H1 (cell line): ENCODE measurements around the gene BBLN.

Experiments used
- CEBPB ChIP-seq: IDR thresholded peaks from 2 replicates; pipeline ENCODE4 v1.6.1; 2012; ENCODE audit warnings: low read depth, low read length
- CTCF ChIP-seq, 3 experiments: IDR thresholded peaks; 1 replicate in 2 of 3; 2 replicates in 1 of 3; pipeline versions ENCODE4 v1.5.1 to v1.6.1; 2011; ENCODE audit warnings: low read length in 3 of 3, mild to moderate bottlenecking in 3 of 3, inconsistent platforms in 2 of 3, low read depth in 1 of 3, moderate library complexity in 1 of 3; ENCODE audit not compliant: insufficient read depth in 1 of 3; ENCODE audit errors: control extremely low read depth in 1 of 3
- JUN ChIP-seq: IDR thresholded peaks from 2 replicates; pipeline ENCODE4 v1.6.1; 2011; ENCODE audit warnings: low read depth, mild to moderate bottlenecking, improper control_type of control experiment, low read length
- NRF1 ChIP-seq: IDR thresholded peaks from 2 replicates; pipeline ENCODE4 v1.6.1; 2011; ENCODE audit warnings: mild to moderate bottlenecking, low read depth, low read length, improper control_type of control experiment
- ZNF274 ChIP-seq: IDR thresholded peaks from 2 replicates; pipeline ENCODE4 v1.7.0; 2012; ENCODE audit warnings: low read length, borderline replicate concordance; ENCODE audit errors: extremely low read depth

GRCh38 chr9:128145951-128146351 is 14.1 kb upstream of the BBLN start:
- TF ChIP-seq CTCF (IDR thresholded peaks at IDR 0.05; ENCODE audit: control extremely low read depth in 1 of 3, insufficient read depth in 1 of 3, low read depth in 1 of 3, low read length in 3 of 3) = no peak
- TF ChIP-seq CEBPB = no peak
- no peak for TF ChIP-seq JUN
- no peak for TF ChIP-seq NRF1
- TF ChIP-seq ZNF274 = no peak
